Measurements from ENCODE around the gene PITX1.

- TF ChIP-seq CTCF (IDR thresholded peaks at IDR 0.05) (no peak), POLR2A (IDR thresholded peaks at IDR 0.05) (no peak)
Measured at GRCh38 chr5:135007305-135007704, 26.7 kb downstream of the PITX1 start.

All from right lobe of liver (tissue), 4 donors.